HG03575 (cell line): Measurements from ENCODE around the gene CDH13.

ENCODE experiments used
- ATAC-seq: cut with Tn5 transposase; IDR thresholded peaks from one replicate; pipeline ENCODE4 v1.9.1; 2021; ENCODE audit not compliant: unreplicated experiment, insufficient number of reproducible peaks, low FRiP score; ENCODE audit errors: extremely low read depth

CDH13 gene

DNA sequence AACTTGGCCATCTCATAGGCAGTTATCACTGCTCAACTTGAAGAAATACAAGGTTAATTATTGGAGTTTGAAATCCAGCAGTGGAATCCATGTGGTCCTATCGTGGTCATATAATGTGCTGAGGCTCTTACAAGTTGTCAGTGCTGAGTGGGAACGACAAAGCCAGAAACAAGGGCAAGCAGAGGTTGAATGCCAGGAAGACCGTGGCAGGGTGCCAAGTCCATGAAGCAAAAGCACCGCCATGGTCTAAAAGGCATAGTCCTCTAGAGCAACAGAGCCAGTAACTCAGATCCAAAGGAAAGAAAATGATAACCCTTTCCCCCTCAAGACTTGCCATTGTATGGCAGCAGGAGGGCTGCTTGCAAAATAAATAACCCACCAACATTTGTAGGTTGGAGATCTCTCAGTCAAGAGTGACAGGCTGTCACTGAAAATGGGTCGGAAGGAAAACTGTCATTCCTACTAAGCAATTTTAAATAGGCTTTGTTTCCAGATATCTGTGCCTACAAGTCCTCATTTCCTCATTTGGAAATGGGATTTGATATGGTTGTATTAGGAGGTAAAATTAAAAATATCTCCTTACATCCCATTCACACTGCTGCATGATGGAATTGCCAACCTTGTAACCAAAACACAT lies 1144.7 kb downstream of the CDH13 start:
- no peak for ATAC-seq

DNA sequence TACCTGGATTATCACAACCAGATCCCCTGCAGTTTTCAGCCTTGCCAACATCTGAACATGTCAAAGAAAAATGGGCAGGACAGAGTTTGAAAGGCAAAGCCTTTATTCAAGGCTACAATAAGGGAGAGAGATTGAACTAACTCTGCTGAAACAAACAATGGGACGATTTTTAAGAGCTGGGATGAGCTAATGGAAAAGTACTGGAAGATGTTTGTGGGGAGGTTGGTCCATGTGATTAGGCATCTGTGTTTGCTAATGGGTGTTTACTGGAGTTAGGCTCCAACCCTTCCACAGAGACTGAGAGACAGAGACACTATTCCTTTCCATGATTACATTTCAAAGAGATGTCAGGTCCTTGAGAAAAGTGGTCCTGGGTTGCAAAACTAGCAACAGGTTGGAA lies 1146.0 kb downstream of the CDH13 start:
- no peak for ATAC-seq

DNA sequence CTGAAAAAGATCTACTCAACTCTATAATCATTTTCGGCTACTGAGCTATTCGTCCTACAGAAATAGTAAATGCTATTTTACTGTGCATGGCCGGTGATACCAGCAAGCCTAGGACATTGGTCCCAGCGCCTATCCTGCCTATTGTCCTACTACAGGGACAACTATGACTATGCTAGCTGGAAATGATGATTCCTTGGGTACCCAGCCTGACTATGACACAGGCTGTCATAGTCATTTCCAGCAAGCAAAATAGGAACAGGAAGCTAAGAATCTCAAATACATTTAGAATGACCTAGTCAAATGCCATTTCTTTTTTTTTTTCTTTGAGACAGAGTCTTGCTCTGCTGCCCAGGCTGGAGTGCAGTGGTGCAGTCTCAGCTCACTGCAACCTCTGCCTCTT lies 1147.3 kb downstream of the CDH13 start:
- ATAC-seq = no peak

DNA sequence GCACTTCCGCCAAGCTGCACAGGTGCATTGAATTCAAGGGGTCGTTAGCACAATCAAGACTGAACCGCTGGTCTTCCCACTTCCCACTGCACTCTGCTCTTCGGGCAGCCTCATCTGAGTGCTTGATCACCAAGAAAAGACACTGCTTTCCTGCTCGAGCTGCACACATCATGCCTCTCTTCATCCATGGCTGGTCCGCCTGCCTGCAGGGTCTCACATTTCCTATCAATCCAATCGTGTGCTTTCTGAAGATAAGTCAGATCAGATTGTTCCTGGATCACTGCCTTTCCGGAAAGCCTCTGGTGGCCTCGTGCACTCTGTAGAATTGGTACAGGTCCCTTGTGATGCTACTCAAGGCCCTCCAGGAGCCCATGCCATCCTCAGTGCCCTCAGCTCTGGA lies 1150.2 kb downstream of the CDH13 start:
- no peak for ATAC-seq

DNA sequence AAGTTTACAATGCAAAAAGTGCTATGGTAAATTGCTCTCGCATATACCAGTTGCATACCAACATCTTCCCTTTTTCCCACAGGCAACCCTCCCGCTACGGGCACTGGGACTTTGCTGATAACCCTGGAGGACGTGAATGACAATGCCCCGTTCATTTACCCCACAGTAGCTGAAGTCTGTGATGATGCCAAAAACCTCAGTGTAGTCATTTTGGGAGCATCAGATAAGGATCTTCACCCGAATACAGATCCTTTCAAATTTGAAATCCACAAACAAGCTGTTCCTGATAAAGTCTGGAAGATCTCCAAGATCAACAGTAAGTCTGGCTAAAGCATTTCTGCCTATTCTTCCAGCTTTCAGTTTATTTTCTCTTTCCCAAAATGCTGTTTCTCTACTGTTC lies 1153.1 kb downstream of the CDH13 start:
- no peak for ATAC-seq

DNA sequence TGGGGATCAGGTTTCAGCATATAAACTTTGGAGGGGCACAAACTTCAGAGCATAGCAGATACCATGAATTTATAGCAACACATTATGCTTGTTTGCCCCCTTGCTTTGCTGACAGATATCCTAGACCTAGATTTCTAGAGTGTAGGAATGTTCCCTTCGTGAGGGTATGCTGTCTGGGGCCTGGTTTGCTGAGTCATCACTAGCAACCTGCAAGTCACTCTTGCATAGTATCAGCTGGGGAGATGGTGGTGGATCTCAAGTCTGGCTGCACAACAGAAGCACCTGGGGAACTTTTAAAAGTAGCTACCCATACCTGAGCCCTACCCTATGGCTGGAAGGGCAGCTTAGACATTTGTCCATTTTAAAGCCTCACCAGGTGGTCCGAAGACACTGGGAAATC lies 1158.7 kb downstream of the CDH13 start:
- ATAC-seq = no peak

DNA sequence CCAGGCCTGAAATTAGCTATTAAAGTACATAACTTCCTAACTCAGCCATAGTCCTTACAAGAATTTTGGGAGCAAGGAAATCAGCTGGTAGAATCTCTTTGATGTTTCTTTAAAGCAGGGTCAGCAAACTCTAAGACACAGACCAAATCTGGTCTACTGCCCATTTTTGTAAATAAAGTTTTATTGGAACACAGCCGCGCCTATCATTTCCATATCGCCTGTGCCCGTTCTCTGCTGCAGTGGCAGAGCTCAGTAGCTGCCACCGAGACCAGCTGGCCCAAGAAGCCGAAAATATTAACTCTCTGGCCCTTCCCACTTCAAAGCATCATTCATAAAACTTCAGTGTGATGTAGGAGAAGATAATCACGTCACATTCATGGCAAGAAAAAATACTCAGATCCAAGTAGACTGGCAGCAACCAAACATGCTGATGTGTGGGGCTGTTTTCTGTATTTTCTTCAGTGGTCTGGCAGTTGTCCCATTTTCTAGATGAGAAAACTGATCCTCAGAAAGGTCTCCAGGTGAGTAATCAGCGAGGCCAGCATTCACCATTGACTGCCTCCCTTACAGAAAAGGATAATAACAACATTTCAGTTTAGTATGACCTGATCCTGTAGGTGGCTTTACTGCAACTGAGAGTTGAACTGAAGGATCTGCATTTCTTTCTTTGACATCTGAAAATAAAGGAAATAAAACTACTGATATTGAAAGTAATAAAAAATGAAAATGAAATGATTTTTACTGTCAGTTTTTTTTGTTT lies 1163.1 kb downstream of the CDH13 start:
- ATAC-seq = no peak

DNA sequence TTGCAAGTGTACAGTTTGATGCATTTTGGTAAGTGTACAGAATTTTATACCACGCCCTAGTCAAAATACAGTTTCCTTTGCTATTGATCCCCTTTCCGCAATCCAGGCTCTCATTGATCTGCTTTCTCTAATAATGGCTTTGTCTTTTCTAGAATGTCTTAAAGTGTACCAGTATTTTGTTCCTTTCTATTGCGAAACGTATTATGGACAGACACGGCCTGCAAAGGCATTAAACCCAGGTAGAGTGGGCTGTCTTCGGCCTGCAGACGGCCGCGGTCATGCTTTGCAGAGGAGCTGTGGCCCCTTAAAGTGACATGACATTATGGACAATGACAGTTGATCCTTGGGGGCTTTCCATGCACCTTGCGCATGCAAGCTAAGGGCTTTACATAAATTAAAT lies 1165.1 kb downstream of the CDH13 start:
- no peak for ATAC-seq

DNA sequence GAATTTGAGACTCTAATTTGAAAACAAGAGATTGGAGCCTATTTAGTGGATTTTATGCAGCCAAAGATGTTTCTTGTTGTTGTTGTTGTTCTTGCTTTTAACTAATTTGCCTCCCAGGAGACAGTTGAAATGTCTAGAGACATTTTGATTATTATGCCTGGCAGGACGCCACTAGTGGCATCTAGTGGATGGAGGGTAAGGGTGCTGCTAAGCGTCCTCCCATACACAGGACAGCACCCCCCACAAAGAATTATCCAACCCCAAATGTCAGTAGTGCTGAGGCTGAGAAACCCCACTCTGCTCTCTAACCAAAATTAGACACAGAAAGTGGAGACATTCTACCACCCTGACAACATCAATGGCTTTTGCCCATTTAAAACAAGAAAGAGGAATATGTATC lies 1165.6 kb downstream of the CDH13 start:
- no peak for ATAC-seq

DNA sequence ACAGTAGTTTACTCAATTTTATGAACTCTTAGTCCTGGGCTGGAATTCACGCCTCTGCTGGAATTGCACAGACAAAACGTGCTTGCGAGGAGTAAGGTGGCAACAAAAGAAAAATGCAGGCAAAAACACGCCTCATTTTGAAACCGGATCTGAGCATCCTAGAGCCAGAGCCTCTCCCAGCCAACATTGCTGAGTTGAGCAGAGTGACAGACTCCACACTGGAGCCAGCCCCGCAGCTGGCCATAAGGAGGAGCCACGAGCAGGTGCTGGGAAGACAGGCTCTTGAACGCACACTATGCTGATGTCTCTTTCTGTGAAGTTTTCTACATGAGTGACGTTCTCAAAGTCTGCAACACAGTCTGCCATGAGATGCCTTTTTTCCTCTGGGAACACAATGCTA lies 1166.4 kb downstream of the CDH13 start:
- no peak for ATAC-seq

DNA sequence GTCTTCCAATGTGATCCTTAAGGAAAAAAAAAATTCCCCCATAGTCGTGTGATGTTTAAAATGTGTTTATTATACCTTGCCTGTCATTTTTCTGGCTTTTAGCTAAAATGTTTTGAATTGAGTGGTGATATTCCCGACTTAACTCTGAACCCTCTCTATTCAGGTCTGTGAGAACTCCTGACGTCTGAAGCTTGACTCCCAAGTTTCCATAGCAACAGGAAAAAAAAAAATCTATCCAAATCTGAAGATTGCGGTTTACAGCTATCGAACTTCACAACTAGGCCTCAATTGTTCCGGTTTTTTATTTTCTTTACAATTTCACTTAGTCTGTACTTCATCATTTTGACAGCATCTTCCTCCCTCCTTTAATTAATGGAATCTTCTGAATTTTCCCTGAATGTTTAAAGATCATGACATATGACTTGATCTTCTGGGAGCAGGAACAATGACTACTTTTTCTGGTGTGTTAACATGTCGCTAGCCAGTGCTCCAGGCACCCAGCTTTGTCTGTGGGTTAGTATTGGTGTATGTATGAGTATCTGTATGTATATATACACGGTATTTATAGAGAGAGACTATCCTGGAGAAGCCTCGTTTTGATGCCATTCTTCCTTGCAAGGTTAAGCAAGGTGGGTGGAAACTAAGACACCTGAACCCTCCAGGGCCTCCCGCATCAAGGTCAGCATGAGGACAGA lies 1168.2 kb downstream of the CDH13 start:
- ATAC-seq = no peak

DNA sequence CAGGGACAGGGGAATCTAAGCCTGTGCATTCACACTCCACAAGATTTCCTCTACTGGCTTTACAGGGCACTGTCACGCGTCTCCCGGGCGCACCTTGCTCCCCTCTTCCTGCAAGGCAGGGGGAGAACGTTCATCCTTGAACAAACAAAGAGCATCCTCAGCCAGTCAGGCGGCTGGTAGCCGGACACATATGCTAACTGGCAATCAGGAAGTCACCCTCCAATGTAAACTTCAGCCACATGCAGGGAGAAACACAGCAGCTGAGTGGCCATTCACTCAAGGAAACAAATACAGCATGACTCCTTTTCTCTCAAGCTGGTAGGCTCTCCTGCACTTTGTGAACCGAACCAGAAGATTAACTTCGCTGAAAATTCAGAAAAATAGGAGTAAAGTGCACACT lies 1170.2 kb downstream of the CDH13 start:
- no peak for ATAC-seq

DNA sequence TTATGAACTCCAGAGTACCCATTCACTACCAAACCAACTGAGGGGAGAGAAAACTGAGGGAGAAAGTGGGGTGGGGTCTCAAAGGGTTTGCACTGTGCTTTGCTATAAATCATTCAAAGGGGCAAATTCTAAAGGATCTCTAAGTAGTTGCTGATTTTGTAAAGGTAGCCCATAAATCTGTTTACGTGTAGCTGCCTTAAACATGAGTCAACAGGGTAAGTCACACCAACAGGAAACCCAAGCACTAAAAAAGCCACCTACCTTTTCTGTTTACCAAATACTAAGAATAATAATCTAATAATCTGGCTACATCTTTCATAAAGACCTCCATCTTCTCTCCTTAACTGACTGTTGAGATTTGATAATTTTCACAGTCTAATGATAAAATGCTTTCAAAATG lies 1172.6 kb downstream of the CDH13 start:
- ATAC-seq = no peak

DNA sequence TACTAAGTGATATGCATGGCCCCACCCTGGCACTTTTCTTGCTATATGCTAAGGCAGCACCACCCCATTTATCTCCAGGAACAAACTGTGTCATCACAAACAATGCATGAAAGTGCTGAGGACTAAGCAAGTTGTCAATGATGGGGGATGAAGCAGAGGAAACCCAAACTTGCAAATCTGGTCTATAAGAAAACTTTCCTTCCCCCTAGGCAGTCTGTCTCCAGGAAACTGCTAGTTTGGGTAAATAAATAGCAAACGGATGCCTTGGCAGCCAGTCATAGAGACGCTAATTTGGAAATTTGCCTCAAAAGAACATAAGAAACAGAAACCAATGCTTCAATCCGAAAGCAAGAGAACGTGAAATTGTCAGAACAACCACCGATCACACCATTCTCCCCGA lies 1175.4 kb downstream of the CDH13 start:
- ATAC-seq = no peak

DNA sequence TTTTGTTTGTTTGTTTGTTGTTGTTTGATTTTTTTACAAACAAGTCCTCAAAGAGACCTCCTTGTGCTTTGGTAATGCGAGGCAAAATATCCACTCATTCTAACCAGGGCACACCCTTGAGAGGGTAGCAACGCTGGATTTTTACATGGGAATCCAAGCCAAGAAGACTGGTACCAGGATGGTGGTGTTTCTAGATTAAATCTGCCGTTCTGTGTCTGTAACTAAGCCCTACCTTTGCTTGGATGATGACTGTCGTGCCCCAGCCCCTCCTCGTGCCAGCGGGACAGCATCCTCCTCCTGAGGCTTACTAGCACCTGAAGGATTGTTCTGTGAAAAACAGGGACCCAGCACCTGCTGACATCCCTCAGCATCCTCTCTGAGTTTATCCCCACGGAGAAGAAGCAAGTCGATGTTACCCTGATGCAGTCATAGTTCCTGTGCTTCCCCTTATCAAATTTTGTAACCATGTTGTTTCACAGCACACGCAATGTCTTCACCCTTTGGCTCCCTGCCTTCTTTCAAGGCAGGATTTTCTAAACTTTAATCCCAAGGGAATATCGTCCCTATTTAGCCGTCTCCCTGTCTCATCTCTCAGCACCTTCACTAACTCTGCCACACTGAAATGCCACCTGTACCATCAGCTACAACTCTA lies 1175.9 kb downstream of the CDH13 start:
- ATAC-seq = no peak

DNA sequence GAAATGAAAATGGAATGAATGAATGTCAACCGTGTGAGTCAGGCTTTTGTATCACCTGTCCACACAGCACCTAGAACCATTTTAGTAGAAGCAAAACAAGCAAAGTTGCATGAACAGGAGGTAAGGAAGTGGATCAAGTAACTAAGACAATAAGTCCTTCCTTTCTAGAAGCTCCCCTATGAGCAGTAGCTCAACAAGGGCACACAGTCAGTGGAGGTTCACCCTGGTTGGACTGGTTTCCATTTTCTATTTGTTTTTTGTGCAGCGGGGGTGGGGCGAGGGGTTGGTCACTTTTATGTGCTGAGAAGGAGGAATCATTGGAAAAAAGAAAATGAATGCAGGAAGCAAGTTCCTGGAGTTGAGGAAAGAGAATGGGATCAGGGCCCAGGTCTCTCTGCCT lies 1177.0 kb downstream of the CDH13 start:
- no peak for ATAC-seq

DNA sequence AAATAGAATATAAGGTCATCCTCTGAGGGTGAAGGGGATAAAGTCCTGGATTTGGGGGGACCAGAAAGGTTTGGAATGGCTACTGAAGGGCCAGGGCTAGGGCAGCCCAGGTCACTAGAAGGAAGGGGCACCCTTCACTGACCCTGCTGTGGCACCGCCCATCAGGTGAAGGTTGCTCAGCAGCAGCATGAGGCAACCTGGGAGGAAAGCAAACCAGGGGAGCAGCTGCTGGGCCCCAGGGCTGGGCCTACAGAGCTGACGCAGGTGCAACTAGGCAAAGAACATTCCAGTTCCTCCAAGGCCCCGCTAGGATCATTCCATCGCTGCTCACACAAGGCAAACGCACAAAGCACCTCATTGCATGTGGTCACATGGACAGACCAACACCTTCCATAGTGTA lies 1177.6 kb downstream of the CDH13 start:
- no peak for ATAC-seq

DNA sequence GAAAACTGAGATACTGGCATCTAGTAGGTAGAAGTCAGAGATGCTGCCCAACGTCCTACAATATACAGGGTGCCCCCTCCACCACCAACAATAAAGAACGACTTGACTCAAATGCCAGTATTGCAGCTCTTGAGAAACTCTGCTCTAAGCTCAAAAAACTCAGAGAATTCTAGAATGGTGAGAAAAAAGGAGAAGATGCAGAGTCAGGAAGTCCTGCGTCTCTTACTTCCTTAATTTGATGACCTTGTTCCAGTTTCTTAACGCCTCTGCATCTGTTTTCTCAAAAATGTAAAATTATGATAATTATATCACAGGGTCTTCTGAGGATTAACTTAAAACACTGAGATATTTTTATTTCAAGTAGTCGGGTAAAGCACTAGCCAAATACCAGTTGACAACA lies 1179.3 kb downstream of the CDH13 start:
- no peak for ATAC-seq

DNA sequence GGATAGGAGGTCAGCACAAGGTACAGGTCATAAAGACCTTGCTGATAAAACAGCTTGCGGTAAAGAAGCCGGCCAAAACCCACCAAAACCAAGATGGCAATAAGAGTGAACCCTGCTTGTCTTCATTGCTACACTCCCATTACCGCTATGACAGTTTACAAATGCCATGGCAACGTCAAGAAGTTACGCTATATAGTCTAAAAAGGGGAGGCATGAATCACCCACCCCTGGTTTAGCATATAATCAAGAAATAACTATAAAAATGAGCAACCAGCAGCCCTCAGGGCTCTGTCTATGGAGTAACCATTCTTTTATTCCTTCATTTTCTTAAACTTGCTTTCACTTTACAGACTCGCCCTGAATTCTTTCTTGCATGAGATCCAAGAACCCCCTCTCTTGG lies 1180.0 kb downstream of the CDH13 start:
- ATAC-seq = no peak

DNA sequence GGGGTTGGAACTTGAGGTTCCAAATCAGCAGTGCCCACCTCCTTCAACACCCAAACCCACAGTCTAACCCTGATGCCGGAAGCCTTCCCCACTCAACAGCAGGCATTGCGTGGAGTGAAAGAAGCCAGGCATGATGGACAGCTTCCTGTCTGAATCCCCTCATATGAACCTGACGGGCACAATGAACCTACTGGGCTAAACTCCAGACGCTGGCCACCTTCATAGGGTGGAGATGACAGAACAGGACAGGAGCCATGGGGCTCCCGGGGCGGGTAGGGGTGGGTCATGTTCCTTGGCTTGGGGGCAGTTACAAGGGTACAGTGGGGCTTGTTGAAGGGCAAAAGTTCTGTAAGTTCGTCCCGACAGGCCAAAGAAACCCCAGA lies 1180.5 kb downstream of the CDH13 start:
- no peak for ATAC-seq
